ENCODE results near the gene SUPT20H.

SUPT20H gene

DNA sequence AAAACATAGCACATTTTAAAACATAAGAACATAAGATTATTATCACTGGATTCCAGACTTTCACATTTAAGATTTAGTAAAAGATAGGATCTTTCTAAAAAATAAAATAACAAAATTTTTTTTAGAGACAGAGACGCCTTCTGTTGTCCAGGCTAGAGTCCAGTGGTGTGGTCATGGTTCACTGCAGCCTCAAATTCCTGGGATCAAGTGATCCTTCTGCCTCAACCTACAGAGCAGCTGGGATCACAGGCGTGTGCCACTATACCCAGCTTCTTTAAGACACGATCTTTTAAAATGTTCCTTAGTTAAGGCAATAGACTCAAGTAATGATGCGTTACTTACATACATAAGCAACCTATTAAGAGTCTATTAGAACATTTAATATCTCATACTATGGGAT is 93.1 kb downstream of the SUPT20H start:
- Histone ChIP-seq H3K36me3 (ENCODE audit: insufficient read depth, low read length) (peaks cover 36% of the 10 kb centered on the region), H3K27me3 (ENCODE audit: control insufficient read depth in 1 of 2, insufficient read depth in 2 of 2, low read length in 2 of 2) (no peaks in the 10 kb centered on the region), H3K27ac (ENCODE audit: low read depth, low read length) (no peak overlapping the region), H3K9me3 (ENCODE audit: low read length) (no peaks in the 10 kb centered on the region), H3K4me3 (ENCODE audit: low read depth in 1 of 2, low read length in 2 of 2) (no peak overlapping the region), H3K9ac (ENCODE audit: low read length) (no peak overlapping the region), H3K4me1 (ENCODE audit: insufficient read depth, low read length) (no peaks in the 10 kb centered on the region)

- H3K4me1 ChIP-seq (ENCODE audit: insufficient read depth, low read length), result no peaks in the 10 kb centered on the region
- H3K27me3 ChIP-seq (ENCODE audit: control insufficient read depth in 1 of 2, insufficient read depth in 2 of 2, low read length in 2 of 2), result no peaks in the 10 kb centered on the region
- H3K4me3 ChIP-seq (ENCODE audit: low read depth in 1 of 2, low read length in 2 of 2), result no peak overlapping the region
- no peak overlapping the region for H3K9ac ChIP-seq (ENCODE audit: low read length)
- H3K9me3 ChIP-seq (ENCODE audit: low read length), result no peaks in the 10 kb centered on the region
- H3K36me3 ChIP-seq (ENCODE audit: insufficient read depth, low read length), result peaks cover 39% of the 10 kb centered on the region
- no peak overlapping the region for H3K27ac ChIP-seq (ENCODE audit: low read depth, low read length)
Observed at GRCh38 chr13:36965767-36966166, 93.7 kb downstream of the SUPT20H start.

DNA sequence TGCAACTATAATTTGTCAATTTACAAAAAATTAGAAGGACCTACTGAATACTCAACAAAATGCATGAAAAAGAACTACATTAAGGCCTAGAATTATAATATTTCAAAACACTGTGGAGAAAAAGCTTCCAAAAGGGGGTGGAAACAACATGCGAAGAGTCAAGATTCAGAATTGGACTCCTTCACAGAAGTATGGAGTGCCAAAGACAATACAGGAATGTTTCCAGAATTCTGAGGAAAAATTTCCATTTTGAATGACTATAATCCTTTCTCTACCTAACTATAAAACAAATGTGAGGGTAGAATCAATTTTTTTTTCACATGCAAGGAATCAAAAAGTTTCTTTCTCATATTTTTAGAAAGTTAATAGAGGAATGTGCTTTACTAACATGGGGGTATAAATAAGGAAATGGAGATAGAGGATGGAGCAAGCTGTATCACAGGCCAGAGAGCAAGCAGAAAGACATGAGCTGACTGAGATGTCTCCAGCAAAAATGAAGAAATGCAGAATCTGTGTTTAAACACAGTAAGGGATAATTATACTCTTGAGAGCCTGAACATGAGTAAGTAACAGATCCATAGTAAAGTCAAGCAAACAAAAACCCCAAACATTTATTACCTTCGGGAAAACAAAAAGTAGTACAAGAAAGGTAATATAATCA is 99.9 kb downstream of the SUPT20H start:
- Histone ChIP-seq H3K4me1 (ENCODE audit: insufficient read depth, low read length) (no peaks in the 10 kb centered on the region), H3K4me3 (ENCODE audit: low read depth in 1 of 2, low read length in 2 of 2) (no peak overlapping the region), H3K9ac (ENCODE audit: low read length) (no peak overlapping the region), H3K27ac (ENCODE audit: low read depth, low read length) (no peak overlapping the region), H3K36me3 (ENCODE audit: insufficient read depth, low read length) (peaks cover 17% of the 10 kb centered on the region), H3K9me3 (ENCODE audit: low read length) (no peaks in the 10 kb centered on the region), H3K27me3 (ENCODE audit: control insufficient read depth in 1 of 2, insufficient read depth in 2 of 2, low read length in 2 of 2) (no peaks in the 10 kb centered on the region)

Data from muscle layer of colon (tissue), 2 donors.